Common myeloid progenitor, CD34-positive (primary cell): Measurements from ENCODE around the gene C1orf105.

Experiments
- CTCF ChIA-PET: fragments of 350-600 bp; sonication (Branson Sonifier 250); formaldehyde crosslinking; loops from one replicate; lab custom pipeline; 2021; ENCODE audit warnings: antibody characterized with exemption; lab: Charles Lee
- POLR2A ChIA-PET: fragments of 350-600 bp; sonication (Branson Sonifier 250); formaldehyde crosslinking; loops from one replicate; lab custom pipeline; 2021; ENCODE audit warnings: antibody characterized with exemption; lab: Charles Lee
- DNase-seq, 3 donors: peaks; one replicate each; pipeline versions ENCODE4 v3.0.0 to v3.0.0-alpha.2; 2013
- H3K27ac ChIP-seq, 2 experiments: 1 replicate in 1 of 2; 2 replicates in 1 of 2; pipeline ENCODE4 v1.7.0; 2013; ENCODE audit warnings: inconsistent platforms in 2 of 2, low read length in 2 of 2, mild to moderate bottlenecking in 2 of 2, low read depth in 1 of 2, moderate library complexity in 1 of 2; ENCODE audit not compliant: severe bottlenecking in 2 of 2, insufficient read depth in 1 of 2, poor library complexity in 1 of 2
- H3K27me3 ChIP-seq, 5 experiments: replicated peaks in 2 of 5; 1 replicate in 3 of 5; 2 replicates in 2 of 5; pipeline versions ENCODE4 v1.6.1 to v1.7.0; 2013; ENCODE audit warnings: low read length in 4 of 5, mild to moderate bottlenecking in 2 of 5, moderate library complexity in 2 of 5, inconsistent platforms in 1 of 5; ENCODE audit not compliant: insufficient read depth in 5 of 5, control insufficient read depth in 4 of 5
- H3K36me3 ChIP-seq, 4 experiments: 1 replicate in 2 of 4; 2 replicates in 2 of 4; pipeline versions ENCODE4 v1.6.1 to v1.7.0; 2013; ENCODE audit warnings: low read length in 3 of 4, control low read depth in 1 of 4, mild to moderate bottlenecking in 1 of 4; ENCODE audit not compliant: control insufficient read depth in 4 of 4, insufficient read depth in 4 of 4
- H3K4me1 ChIP-seq, 4 experiments: 1 replicate in 3 of 4; 2 replicates in 1 of 4; pipeline versions ENCODE4 v1.6.1 to v1.7.1; 2013; ENCODE audit warnings: low read length in 3 of 4, mild to moderate bottlenecking in 3 of 4, control low read depth in 1 of 4, inconsistent platforms in 1 of 4, moderate library complexity in 1 of 4; ENCODE audit not compliant: control insufficient read depth in 4 of 4, insufficient read depth in 4 of 4; ENCODE audit errors: control extremely low read depth in 1 of 4
- H3K4me3 ChIP-seq, 7 experiments: 1 replicate in 4 of 7; 2 replicates in 3 of 7; pipeline versions ENCODE4 v1.5.1 to v1.7.0; 2013; ENCODE audit warnings: mild to moderate bottlenecking in 7 of 7, low read length in 6 of 7, moderate library complexity in 6 of 7, inconsistent platforms in 2 of 7, low read depth in 2 of 7, control low read depth in 1 of 7; ENCODE audit not compliant: insufficient read depth in 4 of 7, control insufficient read depth in 1 of 7; ENCODE audit errors: extremely low read depth in 1 of 7
- H3K9me3 ChIP-seq, 5 experiments: 1 replicate in 4 of 5; 2 replicates in 1 of 5; pipeline versions ENCODE4 v1.6.1 to v1.7.1; 2013; ENCODE audit warnings: low read length in 4 of 5, mild to moderate bottlenecking in 2 of 5, inconsistent platforms in 1 of 5, low read depth in 1 of 5, moderate library complexity in 1 of 5; ENCODE audit not compliant: control insufficient read depth in 4 of 5, insufficient read depth in 2 of 5; ENCODE audit errors: control extremely low read depth in 1 of 5
- WGBS: methylation state at CpG from one replicate; pipeline ENCODE4 v1.1.5; 2013; ENCODE audit not compliant: insufficient coverage; 5-methylcytosine and 5-hydroxymethylcytosine counted together

Gene C1orf105

GRCh38 chr1:172388490-172388889, 32.0 kb upstream of the C1orf105 start:
- 100% methylated on average over 2 of the region's 8 CpGs for WGBS
- DNase-seq = no peak
- POLR2A ChIA-PET = no interaction called here
- CTCF ChIA-PET = no interaction called here
- Histone ChIP-seq H3K4me3 (no peak overlapping the region), H3K36me3 (no peaks in the 10 kb centered on the region), H3K9me3 (no peaks in the 10 kb centered on the region), H3K27me3 (no peaks in the 10 kb centered on the region), H3K27ac (no peak overlapping the region), H3K4me1 (peaks cover 0 to 5% (median 5%) of the 10 kb centered on the region in 4 experiments)

GRCh38 chr1:172390301-172390682, 30.2 kb upstream of the C1orf105 start:
- no peaks in the 10 kb centered on the region for H3K9me3 ChIP-seq
- H3K27ac ChIP-seq = no peak overlapping the region
- no peak for DNase-seq
- POLR2A ChIA-PET = no interaction called here
- no CpG with 5 or more reads among the region's 3 CpGs for WGBS
- no peaks in the 10 kb centered on the region for H3K27me3 ChIP-seq
- no peak overlapping the region for H3K4me3 ChIP-seq
- peaks cover 7 to 19% (median 15%) of the 10 kb centered on the region in 4 experiments for H3K4me1 ChIP-seq
- CTCF ChIA-PET = interaction anchor here (1.1 kb wide), 1 partner anchor 300 kb away, joined by 3 read pairs; no protein-coding TSS in a partner anchor
- H3K36me3 ChIP-seq = no peaks in the 10 kb centered on the region

- Histone ChIP-seq H3K36me3 (no peaks in the 10 kb centered on the region), H3K4me3 (no peak overlapping the region), H3K27me3 (no peaks in the 10 kb centered on the region), H3K9me3 (no peaks in the 10 kb centered on the region), H3K27ac (no peak overlapping the region), H3K4me1 (peaks cover 7 to 19% (median 15%) of the 10 kb centered on the region in 4 experiments)
- ChIA-PET CTCF (interaction anchor here (1.1 kb wide), 1 partner anchor 300 kb away, joined by 3 read pairs; no protein-coding TSS in a partner anchor), POLR2A (no interaction called here)
- DNase-seq = no peak
- WGBS = 91% methylated on average over 8 of the region's 9 CpGs
Measured at GRCh38 chr1:172390683-172391551, 29.6 kb upstream of the C1orf105 start.

- Histone ChIP-seq H3K4me3 (no peak overlapping the region), H3K27ac (no peak overlapping the region), H3K27me3 (no peaks in the 10 kb centered on the region), H3K36me3 (no peaks in the 10 kb centered on the region), H3K4me1 (peaks cover 7 to 19% (median 15%) of the 10 kb centered on the region in 4 experiments), H3K9me3 (no peaks in the 10 kb centered on the region)
- DNase-seq = no peak
- no CpG with 5 or more reads among the region's 1 CpG for WGBS
- CTCF ChIA-PET = interaction anchor here (0.7 to 1.0 kb wide), 2 partner anchors 11 to 301 kb away, joined by 3 read pairs; no protein-coding TSS in a partner anchor
- POLR2A ChIA-PET = no interaction called here
Measured at GRCh38 chr1:172391976-172392375, 28.5 kb upstream of the C1orf105 start.

GRCh38 chr1:172393354-172393753, 27.1 kb upstream of the C1orf105 start:
- CTCF ChIA-PET = interaction anchor here (1.2 to 2.0 kb wide), 4 partner anchors 12 to 391 kb away, joined by 3 to 4 read pairs (median 3); no protein-coding TSS in a partner anchor
- Histone ChIP-seq H3K4me3 (no peak overlapping the region), H3K4me1 (peaks cover 7 to 19% (median 15%) of the 10 kb centered on the region in 4 experiments), H3K27me3 (no peaks in the 10 kb centered on the region), H3K9me3 (no peaks in the 10 kb centered on the region), H3K36me3 (no peaks in the 10 kb centered on the region), H3K27ac (peak overlapping the region in 1 of 2 experiments; percentile 66)
- WGBS = 93% methylated on average over 5 of the region's 5 CpGs
- DNase-seq = peak in 2 of 3 donors; percentile 65 to 82
- POLR2A ChIA-PET = no interaction called here

- no peaks in the 10 kb centered on the region for H3K27me3 ChIP-seq
- POLR2A ChIA-PET = interaction anchor here (0.6 kb wide), 1 partner anchor 20 kb away, joined by 3 read pairs; no protein-coding TSS in a partner anchor
- no peaks in the 10 kb centered on the region for H3K9me3 ChIP-seq
- no peaks in the 10 kb centered on the region for H3K36me3 ChIP-seq
- DNase-seq = peak; percentile 52 to 92 (median 88)
- peak overlapping the region in 4 of 7 experiments; percentile 23 to 61 (median 42) for H3K4me3 ChIP-seq
- H3K4me1 ChIP-seq = peaks cover 9 to 19% (median 15%) of the 10 kb centered on the region in 4 experiments
- 10% methylated on average over 2 of the region's 4 CpGs for WGBS
- peak overlapping the region in 1 of 2 experiments; percentile 66 for H3K27ac ChIP-seq
- CTCF ChIA-PET = interaction anchor here (1.2 to 2.0 kb wide), 6 partner anchors 11 to 392 kb away, joined by 3 to 7 read pairs (median 4); no protein-coding TSS in a partner anchor
Measured at GRCh38 chr1:172394141-172394751, 26.2 kb upstream of the C1orf105 start.
